ENCODE measurements around the gene MAP3K7. TPM values are rescaled to one million over a fixed set of nuclear protein-coding genes. Genes with fewer than 3 reads are reported as not detected.
A peak's percentile ranks its signal among the peaks of the same experiment; 100 is the strongest.
"Not testable (repeated sequence)": the region's sequence is repeated elsewhere in the genome, so short reads cannot be mapped to it uniquely, and the experiment has no call there.

The MAP3K7 gene
- total RNA-seq, 3 donors from 2014 or later, result 15.4 to 17.4 (median 17.0) TPM

GRCh38 chr6:90595854-90596253 lies 9.0 kb upstream of the MAP3K7 start:
- ATAC-seq (no peak), DNase-seq (no peak)
- H3K36me3 Mint-ChIP-seq (ENCODE audit: insufficient read depth), result no peaks in the 10 kb centered on the region
- no peak overlapping the region for H3K4me3 Mint-ChIP-seq
- no peaks in the 10 kb centered on the region for H3K4me1 Mint-ChIP-seq (ENCODE audit: low read depth)
- H3K9me3 Mint-ChIP-seq, result no peaks in the 10 kb centered on the region
- H3K27me3 Mint-ChIP-seq (ENCODE audit: low read depth), result peaks cover 49% of the 10 kb centered on the region

- Mint-ChIP-seq H3K36me3 (ENCODE audit: insufficient read depth) (peaks cover 2% of the 10 kb centered on the region), H3K9me3 (no peaks in the 10 kb centered on the region), H3K4me1 (ENCODE audit: low read depth) (peaks cover 41% of the 10 kb centered on the region), H3K4me3 (peak overlapping the region; percentile 97), H3K27me3 (ENCODE audit: low read depth) (peaks cover 2% of the 10 kb centered on the region)
- ATAC-seq (peak; percentile 42), DNase-seq (peak; percentile 26)
These were observed 381 bp downstream of the MAP3K7 start for GRCh38 chr6:90586546-90586835.

- H3K4me3 Mint-ChIP-seq, result peak overlapping the region; percentile 97
- H3K9me3 Mint-ChIP-seq, result no peaks in the 10 kb centered on the region
- peaks cover 46% of the 10 kb centered on the region for H3K4me1 Mint-ChIP-seq (ENCODE audit: low read depth)
- DNase-seq, result no peak
- ATAC-seq, result no peak
- H3K36me3 Mint-ChIP-seq (ENCODE audit: insufficient read depth), result peaks cover 2% of the 10 kb centered on the region
- no peaks in the 10 kb centered on the region for H3K27me3 Mint-ChIP-seq (ENCODE audit: low read depth)
These were observed 2.1 kb downstream of the MAP3K7 start for GRCh38 chr6:90584636-90585255.

- DNase-seq, result no peak
- peak overlapping the region; percentile 97 for H3K4me3 Mint-ChIP-seq
- no peak for ATAC-seq
- no peaks in the 10 kb centered on the region for H3K9me3 Mint-ChIP-seq
- H3K4me1 Mint-ChIP-seq (ENCODE audit: low read depth), result peaks cover 53% of the 10 kb centered on the region
- peaks cover 2% of the 10 kb centered on the region for H3K36me3 Mint-ChIP-seq (ENCODE audit: insufficient read depth)
- no peaks in the 10 kb centered on the region for H3K27me3 Mint-ChIP-seq (ENCODE audit: low read depth)
These were observed 2.9 kb downstream of the MAP3K7 start for GRCh38 chr6:90583836-90584481.

DNA sequence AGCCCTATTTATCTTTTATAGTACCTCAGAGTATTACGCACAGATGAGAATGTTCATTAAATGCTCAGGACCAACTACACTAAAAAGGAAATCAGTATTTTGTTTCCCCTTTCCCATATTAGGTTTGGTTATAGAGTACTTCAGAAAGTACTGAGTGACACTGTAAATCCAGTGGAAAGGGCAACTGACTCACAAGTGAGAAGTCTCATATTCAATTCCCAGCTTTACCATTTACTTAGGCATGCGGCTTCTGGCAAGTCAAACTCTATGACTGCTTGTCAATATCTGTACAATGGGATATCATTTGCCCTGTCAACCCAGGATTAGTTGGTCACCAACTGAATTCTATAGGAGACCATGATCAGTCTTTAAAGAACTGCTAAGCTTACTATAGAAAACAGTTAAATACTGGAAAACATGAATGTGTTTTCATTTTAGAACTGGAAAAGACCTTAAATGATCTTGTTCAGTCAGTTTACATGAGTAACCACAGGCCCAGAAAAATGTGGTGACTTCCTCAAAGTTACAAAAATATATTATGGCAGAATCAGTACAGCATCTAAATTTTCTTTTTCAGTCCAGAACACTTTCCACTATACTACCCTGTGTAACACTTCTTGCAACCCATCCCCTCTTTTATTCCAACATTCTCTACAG lies 3.6 kb downstream of the MAP3K7 start:
- Mint-ChIP-seq H3K4me3 (peak overlapping the region; percentile 17), H3K36me3 (ENCODE audit: insufficient read depth) (peaks cover 2% of the 10 kb centered on the region), H3K9me3 (no peaks in the 10 kb centered on the region), H3K27me3 (ENCODE audit: low read depth) (no peaks in the 10 kb centered on the region), H3K4me1 (ENCODE audit: low read depth) (peaks cover 55% of the 10 kb centered on the region)
- DNase-seq (no peak), ATAC-seq (no peak)

DNA sequence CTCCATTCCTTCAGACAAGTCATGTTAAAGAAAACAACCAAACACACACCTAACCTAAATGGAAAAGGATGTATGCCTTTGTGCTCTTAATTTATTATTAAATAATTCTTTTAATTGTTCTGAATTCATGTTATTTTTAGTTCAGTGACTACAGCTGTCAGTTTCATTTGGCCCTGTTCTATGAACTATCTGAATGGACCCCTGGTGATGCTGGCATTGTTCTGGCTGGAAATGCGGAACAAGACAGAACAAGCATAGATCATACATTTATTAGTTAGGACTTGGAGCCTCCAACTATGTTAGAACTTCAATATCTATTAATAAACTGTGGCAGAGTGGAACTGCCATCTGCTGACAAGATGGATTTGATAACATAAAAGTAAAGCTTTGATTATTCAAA lies 5.7 kb downstream of the MAP3K7 start:
- H3K36me3 Mint-ChIP-seq (ENCODE audit: insufficient read depth), result peaks cover 2% of the 10 kb centered on the region
- no peak for DNase-seq
- no peaks in the 10 kb centered on the region for H3K9me3 Mint-ChIP-seq
- H3K4me3 Mint-ChIP-seq, result no peak overlapping the region
- H3K4me1 Mint-ChIP-seq (ENCODE audit: low read depth), result peaks cover 50% of the 10 kb centered on the region
- no peaks in the 10 kb centered on the region for H3K27me3 Mint-ChIP-seq (ENCODE audit: low read depth)
- ATAC-seq, result no peak

GRCh38 chr6:90578894-90579549 lies 7.8 kb downstream of the MAP3K7 start:
- Mint-ChIP-seq H3K4me1 (ENCODE audit: low read depth) (peaks cover 40% of the 10 kb centered on the region), H3K27me3 (ENCODE audit: low read depth) (no peaks in the 10 kb centered on the region), H3K36me3 (ENCODE audit: insufficient read depth) (no peaks in the 10 kb centered on the region), H3K4me3 (no peak overlapping the region), H3K9me3 (no peaks in the 10 kb centered on the region)
- no peak for DNase-seq
- ATAC-seq, result no peak

- Mint-ChIP-seq H3K4me3 (no peak overlapping the region), H3K36me3 (ENCODE audit: insufficient read depth) (peaks cover 9% of the 10 kb centered on the region), H3K9me3 (no peaks in the 10 kb centered on the region), H3K27me3 (ENCODE audit: low read depth) (no peaks in the 10 kb centered on the region), H3K4me1 (ENCODE audit: low read depth) (peaks cover 25% of the 10 kb centered on the region)
- DNase-seq (no peak), ATAC-seq (no peak)
These were observed 11.6 kb downstream of the MAP3K7 start for GRCh38 chr6:90575267-90575666.

DNA sequence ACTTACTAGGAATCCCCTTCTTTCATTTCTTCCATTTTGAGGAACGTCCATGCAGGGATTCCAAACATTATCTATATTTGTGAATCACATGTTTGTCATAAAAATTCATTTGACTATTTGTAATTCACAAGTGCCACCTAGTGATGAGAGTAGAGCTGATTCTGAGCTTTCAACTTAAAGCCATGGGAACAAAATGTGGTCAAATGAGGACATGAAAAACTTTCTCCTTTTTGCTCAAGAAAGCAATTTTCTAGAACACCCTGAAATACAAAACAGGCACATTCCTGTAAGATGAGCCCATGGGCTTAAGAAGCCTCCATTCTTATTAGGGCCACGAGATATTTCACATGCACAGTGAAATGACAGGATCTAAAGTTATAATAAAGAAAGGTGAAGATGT lies 12.3 kb downstream of the MAP3K7 start:
- ATAC-seq (no peak), DNase-seq (no peak)
- Mint-ChIP-seq H3K9me3 (no peaks in the 10 kb centered on the region), H3K4me1 (ENCODE audit: low read depth) (peaks cover 20% of the 10 kb centered on the region), H3K4me3 (no peak overlapping the region), H3K36me3 (ENCODE audit: insufficient read depth) (peaks cover 14% of the 10 kb centered on the region), H3K27me3 (ENCODE audit: low read depth) (no peaks in the 10 kb centered on the region)

DNA sequence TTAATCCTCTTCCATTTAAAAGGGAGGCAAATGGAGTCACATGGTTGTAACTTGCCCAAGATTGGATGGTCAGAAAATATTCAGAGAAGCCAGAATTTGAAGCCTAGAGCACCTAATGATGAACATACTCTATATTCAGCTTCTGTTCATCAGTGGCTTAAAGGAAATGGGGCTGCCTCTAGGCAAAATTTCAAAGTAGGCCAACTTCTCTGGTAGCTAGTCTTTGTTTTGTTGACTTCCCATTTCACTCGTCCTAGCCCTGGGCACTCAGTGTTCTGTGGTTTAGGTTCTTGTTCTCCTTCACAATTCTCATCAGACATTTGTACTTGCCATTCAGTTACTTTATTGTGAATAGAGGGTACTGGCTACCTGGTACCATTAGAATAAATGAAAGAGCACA lies 13.2 kb downstream of the MAP3K7 start:
- ATAC-seq, result no peak

DNA sequence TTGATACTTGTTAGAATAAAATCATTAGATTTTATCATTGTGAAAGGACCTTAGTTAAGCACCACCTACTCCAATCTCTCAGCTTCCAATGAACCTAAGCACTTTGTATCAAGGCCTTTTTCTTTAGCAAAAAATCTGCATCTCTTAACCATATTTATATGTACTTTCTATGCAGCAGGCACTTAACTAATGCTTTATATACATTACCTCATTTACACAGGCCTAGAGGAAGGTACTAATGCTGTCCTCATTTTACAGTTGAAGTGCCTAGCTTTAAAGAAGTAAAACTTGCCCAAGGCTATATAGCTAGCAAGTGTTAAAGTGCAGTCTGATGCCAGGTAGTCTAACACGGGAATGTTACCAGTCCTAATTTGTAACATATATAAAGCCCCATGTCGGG lies 14.0 kb downstream of the MAP3K7 start:
- no peaks in the 10 kb centered on the region for H3K27me3 Mint-ChIP-seq (ENCODE audit: low read depth)
- no peak for ATAC-seq
- no peak for DNase-seq
- peaks cover 22% of the 10 kb centered on the region for H3K36me3 Mint-ChIP-seq (ENCODE audit: insufficient read depth)
- H3K4me3 Mint-ChIP-seq, result no peak overlapping the region
- H3K4me1 Mint-ChIP-seq (ENCODE audit: low read depth), result peaks cover 13% of the 10 kb centered on the region
- H3K9me3 Mint-ChIP-seq, result no peaks in the 10 kb centered on the region

More for the DNA sequence above, 13.2 kb downstream of the MAP3K7 start:
- Mint-ChIP-seq H3K4me3 (no peak overlapping the region), H3K9me3 (no peaks in the 10 kb centered on the region), H3K36me3 (ENCODE audit: insufficient read depth) (peaks cover 19% of the 10 kb centered on the region), H3K4me1 (ENCODE audit: low read depth) (peaks cover 13% of the 10 kb centered on the region), H3K27me3 (ENCODE audit: low read depth) (no peaks in the 10 kb centered on the region)
- no peak for DNase-seq

- Mint-ChIP-seq H3K36me3 (ENCODE audit: insufficient read depth) (peaks cover 47% of the 10 kb centered on the region), H3K4me1 (ENCODE audit: low read depth) (peaks cover 20% of the 10 kb centered on the region), H3K9me3 (no peaks in the 10 kb centered on the region), H3K27me3 (ENCODE audit: low read depth) (no peaks in the 10 kb centered on the region), H3K4me3 (no peak overlapping the region)
- ATAC-seq, result no peak
- no peak for DNase-seq
These were observed 17.6 kb downstream of the MAP3K7 start for GRCh38 chr6:90569223-90569622.

- H3K4me1 Mint-ChIP-seq (ENCODE audit: low read depth), result peaks cover 33% of the 10 kb centered on the region
- not testable (repeated sequence) for DNase-seq; ATAC-seq; H3K27me3 Mint-ChIP-seq (ENCODE audit: low read depth); H3K9me3 Mint-ChIP-seq; H3K4me3 Mint-ChIP-seq
- peaks cover 60% of the 10 kb centered on the region for H3K36me3 Mint-ChIP-seq (ENCODE audit: insufficient read depth)
These were observed 19.2 kb downstream of the MAP3K7 start for GRCh38 chr6:90567682-90568081.

DNA sequence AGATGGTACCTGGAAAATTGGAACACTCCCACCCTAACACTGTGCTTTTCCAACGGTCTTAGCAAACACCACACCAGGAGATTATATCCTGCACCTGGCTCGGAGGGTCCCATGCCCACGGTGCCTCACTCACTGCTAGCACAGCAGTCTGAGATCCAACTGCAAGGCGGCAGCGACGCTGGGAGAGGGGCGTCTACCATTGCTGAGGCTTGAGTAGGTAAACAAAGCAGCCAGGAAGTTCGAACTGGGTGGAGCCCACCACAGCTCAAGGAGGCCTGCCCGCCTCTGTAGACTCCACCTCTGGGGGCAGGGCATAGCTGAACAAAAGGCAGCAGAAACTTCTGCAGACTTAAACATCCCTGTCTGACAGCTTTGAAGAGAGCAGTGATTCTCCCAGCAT lies 24.5 kb downstream of the MAP3K7 start:
- Mint-ChIP-seq H3K4me1 (ENCODE audit: low read depth) (peaks cover 40% of the 10 kb centered on the region), H3K36me3 (ENCODE audit: insufficient read depth) (peaks cover 55% of the 10 kb centered on the region), H3K4me3 (peak overlapping the region; percentile 31)
- not testable (repeated sequence) for H3K27me3 Mint-ChIP-seq (ENCODE audit: low read depth); H3K9me3 Mint-ChIP-seq; ATAC-seq; DNase-seq

DNA sequence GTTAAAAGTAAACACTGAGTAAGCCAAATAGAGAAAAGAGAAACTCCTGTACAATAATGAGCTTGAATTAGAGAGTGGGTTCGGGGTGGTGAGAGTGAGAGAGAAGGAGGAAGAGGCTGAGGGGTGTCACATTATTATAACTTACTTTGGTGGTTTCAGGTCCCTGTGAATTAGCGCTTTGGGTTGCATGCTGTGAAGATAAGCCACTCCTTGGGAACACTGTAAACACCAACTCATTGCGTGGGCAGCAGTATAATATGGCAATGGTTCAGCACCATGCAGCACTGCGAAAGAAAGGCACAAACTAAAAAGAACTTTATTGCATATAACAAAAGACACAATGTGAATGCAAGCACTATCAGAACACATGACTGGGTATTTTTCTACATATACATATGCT lies 26.9 kb downstream of the MAP3K7 start:
- peaks cover 44% of the 10 kb centered on the region for H3K36me3 Mint-ChIP-seq (ENCODE audit: insufficient read depth)
- no peaks in the 10 kb centered on the region for H3K9me3 Mint-ChIP-seq
- no peak overlapping the region for H3K4me3 Mint-ChIP-seq
- no peaks in the 10 kb centered on the region for H3K27me3 Mint-ChIP-seq (ENCODE audit: low read depth)
- no peak for ATAC-seq
- peaks cover 35% of the 10 kb centered on the region for H3K4me1 Mint-ChIP-seq (ENCODE audit: low read depth)
- DNase-seq, result no peak

Measured in activated T-cell treated with anti-CD3 and anti-CD28 coated beads, Interleukin-2, amount 50 U/mL, for 4 hours (primary cell).